MM.1S (cell line): ENCODE measurements around the gene MTX1.

ENCODE experiments used
- DNase-seq: peaks from one replicate; pipeline ENCODE4 v3.0.0-alpha.2; 2015
- H2AFZ ChIP-seq: fragments of 300-600 bp; sonication (generic); 2 replicates; pipeline ENCODE4 v1.6.0; 2016; ENCODE audit warnings: antibody characterized with exemption, low read length
- H3F3A ChIP-seq: fragments of 300-600 bp; sonication (generic); 2 replicates; pipeline ENCODE4 v1.6.1; 2016; ENCODE audit warnings: mild to moderate bottlenecking, antibody characterized with exemption, low read length, moderate library complexity, mixed read lengths; ENCODE audit not compliant: insufficient read depth
- H3K27ac ChIP-seq: fragments of 300-600 bp; sonication (generic); 2 replicates; pipeline ENCODE4 v1.5.1; 2016; ENCODE audit warnings: mild to moderate bottlenecking, low read length
- H3K27me3 ChIP-seq: fragments of 300-600 bp; sonication (generic); replicated peaks from 2 replicates; pipeline ENCODE4 v1.6.0; 2016; ENCODE audit warnings: low read length; ENCODE audit not compliant: insufficient read depth
- H3K36me3 ChIP-seq: fragments of 300-600 bp; sonication (generic); replicated peaks from 2 replicates; pipeline ENCODE4 v1.6.1; 2016; ENCODE audit warnings: mild to moderate bottlenecking, low read length, mixed read lengths; ENCODE audit not compliant: insufficient read depth
- H3K4me1 ChIP-seq: fragments of 300-600 bp; sonication (generic); 2 replicates; pipeline ENCODE4 v1.6.1; 2016; ENCODE audit warnings: low read length, mixed read lengths
- H3K4me2 ChIP-seq: fragments of 300-600 bp; sonication (generic); 2 replicates; pipeline ENCODE4 v1.6.0; 2016; ENCODE audit warnings: low read depth, low read length
- H3K4me3 ChIP-seq: fragments of 300-600 bp; sonication (generic); 2 replicates; pipeline ENCODE4 v1.5.1; 2016; ENCODE audit warnings: low read length, mixed read lengths
- H3K79me2 ChIP-seq: fragments of 300-600 bp; sonication (generic); 2 replicates; pipeline ENCODE4 v1.6.1; 2016; ENCODE audit warnings: mixed run types, low read length, mixed read lengths
- H3K9ac ChIP-seq: fragments of 300-600 bp; sonication (generic); 2 replicates; pipeline ENCODE4 v1.6.1; 2016; ENCODE audit warnings: low read length, mixed read lengths
- H3K9me2 ChIP-seq: fragments of 300-600 bp; sonication (generic); replicated peaks from 2 replicates; pipeline ENCODE4 v1.6.1; 2016; ENCODE audit warnings: mild to moderate bottlenecking, low read length, mixed read lengths; ENCODE audit not compliant: insufficient read depth
- H3K9me3 ChIP-seq: fragments of 300-600 bp; sonication (generic); replicated peaks from 2 replicates; pipeline ENCODE4 v1.6.1; 2016; ENCODE audit warnings: mild to moderate bottlenecking, low read length, mixed read lengths; ENCODE audit not compliant: insufficient read depth
- H4K20me1 ChIP-seq: fragments of 300-600 bp; sonication (generic); 2 replicates; pipeline ENCODE4 v1.6.1; 2016; ENCODE audit warnings: mild to moderate bottlenecking, low read length, moderate library complexity, mixed read lengths; ENCODE audit not compliant: insufficient read depth
- TF ChIP-seq, protein P1 (sequence below): fragments of 300-600 bp; sonication (generic); IDR thresholded peaks from 2 replicates; pipeline ENCODE4 v1.5.1; 2016; ENCODE audit warnings: antibody characterized with exemption, low read length, mixed read lengths

Gene MTX1

DNA sequence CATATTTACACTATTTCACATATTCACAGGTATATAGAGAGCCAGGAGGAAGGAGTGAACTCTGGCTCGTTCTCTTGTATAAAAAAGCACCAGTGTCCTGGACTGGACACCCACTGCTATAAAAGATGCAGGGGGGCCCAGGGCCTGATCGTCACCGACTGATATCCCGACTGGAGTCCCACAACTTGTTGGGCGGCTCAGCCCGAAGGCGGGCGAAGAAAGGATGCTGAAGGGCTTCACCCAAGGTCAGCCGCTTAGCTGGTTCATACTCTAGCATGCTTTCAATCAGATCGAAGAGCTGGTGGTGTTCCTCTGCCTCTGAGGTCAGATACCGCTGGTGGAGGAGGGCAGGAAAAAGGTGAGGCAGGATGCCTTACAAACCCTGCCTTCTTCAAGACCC lies 54.6 kb downstream of the MTX1 start:
- Histone ChIP-seq H3K27me3 (no peaks in the 10 kb centered on the region), H3K36me3 (peaks cover 23% of the 10 kb centered on the region), H3F3A (peaks cover 37% of the 10 kb centered on the region), H2AFZ (no peak overlapping the region), H3K4me2 (peak overlapping the region; percentile 86; the same call in 1 of the 2 replicates), H3K9me2 (no peaks in the 10 kb centered on the region), H3K4me1 (peaks cover 13% of the 10 kb centered on the region; the same call in 1 of the 2 replicates), H3K9ac (no peak overlapping the region), H3K4me3 (no peak overlapping the region), H3K79me2 (peaks cover 29% of the 10 kb centered on the region), H3K9me3 (no peaks in the 10 kb centered on the region), H4K20me1 (no peaks in the 10 kb centered on the region), H3K27ac (no peak overlapping the region)
- DNase-seq, result no peak
- TF ChIP-seq, protein P1, sequence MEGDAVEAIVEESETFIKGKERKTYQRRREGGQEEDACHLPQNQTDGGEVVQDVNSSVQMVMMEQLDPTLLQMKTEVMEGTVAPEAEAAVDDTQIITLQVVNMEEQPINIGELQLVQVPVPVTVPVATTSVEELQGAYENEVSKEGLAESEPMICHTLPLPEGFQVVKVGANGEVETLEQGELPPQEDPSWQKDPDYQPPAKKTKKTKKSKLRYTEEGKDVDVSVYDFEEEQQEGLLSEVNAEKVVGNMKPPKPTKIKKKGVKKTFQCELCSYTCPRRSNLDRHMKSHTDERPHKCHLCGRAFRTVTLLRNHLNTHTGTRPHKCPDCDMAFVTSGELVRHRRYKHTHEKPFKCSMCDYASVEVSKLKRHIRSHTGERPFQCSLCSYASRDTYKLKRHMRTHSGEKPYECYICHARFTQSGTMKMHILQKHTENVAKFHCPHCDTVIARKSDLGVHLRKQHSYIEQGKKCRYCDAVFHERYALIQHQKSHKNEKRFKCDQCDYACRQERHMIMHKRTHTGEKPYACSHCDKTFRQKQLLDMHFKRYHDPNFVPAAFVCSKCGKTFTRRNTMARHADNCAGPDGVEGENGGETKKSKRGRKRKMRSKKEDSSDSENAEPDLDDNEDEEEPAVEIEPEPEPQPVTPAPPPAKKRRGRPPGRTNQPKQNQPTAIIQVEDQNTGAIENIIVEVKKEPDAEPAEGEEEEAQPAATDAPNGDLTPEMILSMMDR, result no peak
